ENCODE data around the gene NLRC5.
"Not testable (repeated sequence)": the region's sequence is repeated elsewhere in the genome, so short reads cannot be mapped to it uniquely, and the experiment has no call there.

The NLRC5 gene

DNA sequence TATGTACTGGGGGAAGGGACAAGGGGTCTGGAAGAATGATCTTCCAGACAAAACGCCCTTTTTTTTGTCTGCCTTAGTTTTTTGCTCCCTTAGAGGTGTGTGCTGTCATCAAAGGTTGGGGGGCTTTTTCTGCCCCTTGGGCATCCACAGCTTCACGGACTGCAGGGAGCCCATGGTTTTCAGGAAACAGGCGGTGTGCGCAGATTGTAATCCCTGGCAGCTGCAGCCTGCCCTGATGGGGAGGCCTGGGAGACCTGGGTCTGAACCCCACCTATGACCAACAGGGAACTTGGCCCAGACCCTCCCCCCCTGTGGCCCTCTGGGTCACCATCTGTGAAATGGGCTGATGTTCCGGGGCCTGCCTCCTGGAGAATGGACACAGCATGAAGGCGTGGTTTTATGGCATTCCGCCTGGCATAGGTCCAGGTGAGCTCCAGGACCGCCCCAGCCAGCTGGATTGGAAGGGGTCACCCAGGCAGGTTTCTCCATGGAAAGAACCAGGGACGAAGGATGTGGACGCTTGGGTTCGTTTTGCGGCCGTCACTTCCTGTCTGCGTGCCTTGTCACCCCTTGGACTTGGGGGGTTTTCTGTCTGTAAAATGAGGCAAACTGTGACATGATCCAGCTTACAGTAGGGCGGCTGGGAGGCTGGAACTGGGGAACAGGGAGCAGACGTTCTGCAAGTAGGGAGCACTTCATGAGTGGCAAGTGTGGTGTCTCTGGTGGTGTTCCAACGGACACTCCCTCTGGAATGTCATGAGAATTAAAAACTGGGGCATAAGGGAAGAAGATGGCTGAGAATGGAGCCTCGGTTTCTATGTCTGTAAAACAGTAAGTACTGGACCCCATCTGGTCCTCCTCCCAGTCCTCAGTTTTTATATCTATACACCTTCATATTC is 104.6 kb downstream of the NLRC5 start:
- H3K4me3 ChIP-seq (ENCODE audit: low read depth in 1 of 2, low read length in 2 of 2), result peak overlapping the region; percentile 41 to 69
- H3K9ac ChIP-seq (ENCODE audit: low read length), result no peak overlapping the region
- no peaks in the 10 kb centered on the region for H3K27me3 ChIP-seq (ENCODE audit: control insufficient read depth in 1 of 2, insufficient read depth in 2 of 2, low read length in 2 of 2)
- H3K9me3 ChIP-seq (ENCODE audit: low read length), result no peaks in the 10 kb centered on the region
- H3K27ac ChIP-seq (ENCODE audit: low read depth, low read length), result no peak overlapping the region
- H3K36me3 ChIP-seq (ENCODE audit: insufficient read depth, low read length), result no peaks in the 10 kb centered on the region
- H3K4me1 ChIP-seq (ENCODE audit: insufficient read depth, low read length), result peaks cover 25% of the 10 kb centered on the region

DNA sequence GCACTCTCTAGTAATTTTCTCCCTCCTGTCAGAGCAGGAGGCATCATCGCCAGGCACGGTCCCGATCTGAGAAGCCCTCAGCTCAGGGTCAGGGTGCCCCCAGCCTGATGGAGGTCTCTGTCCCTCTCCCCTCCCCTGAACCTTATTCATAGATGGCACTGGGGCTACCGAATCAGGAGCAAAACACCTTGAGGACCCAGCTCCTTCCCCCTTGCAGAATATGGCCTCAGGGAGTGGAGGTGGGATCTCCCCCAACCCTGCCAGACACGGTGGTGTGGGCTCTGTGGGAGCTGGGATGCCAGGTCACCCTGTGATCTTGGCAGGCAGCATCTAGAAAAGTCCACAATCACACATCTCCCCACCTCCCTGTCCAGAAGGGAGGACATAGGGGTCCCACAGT is 105.6 kb downstream of the NLRC5 start:
- Histone ChIP-seq H3K9ac (ENCODE audit: low read length) (no peak overlapping the region), H3K27ac (ENCODE audit: low read depth, low read length) (no peak overlapping the region), H3K4me1 (ENCODE audit: insufficient read depth, low read length) (peaks cover 25% of the 10 kb centered on the region), H3K36me3 (ENCODE audit: insufficient read depth, low read length) (no peaks in the 10 kb centered on the region), H3K4me3 (ENCODE audit: low read depth in 1 of 2, low read length in 2 of 2) (no peak overlapping the region), H3K27me3 (ENCODE audit: control insufficient read depth in 1 of 2, insufficient read depth in 2 of 2, low read length in 2 of 2) (no peaks in the 10 kb centered on the region), H3K9me3 (ENCODE audit: low read length) (no peaks in the 10 kb centered on the region)

DNA sequence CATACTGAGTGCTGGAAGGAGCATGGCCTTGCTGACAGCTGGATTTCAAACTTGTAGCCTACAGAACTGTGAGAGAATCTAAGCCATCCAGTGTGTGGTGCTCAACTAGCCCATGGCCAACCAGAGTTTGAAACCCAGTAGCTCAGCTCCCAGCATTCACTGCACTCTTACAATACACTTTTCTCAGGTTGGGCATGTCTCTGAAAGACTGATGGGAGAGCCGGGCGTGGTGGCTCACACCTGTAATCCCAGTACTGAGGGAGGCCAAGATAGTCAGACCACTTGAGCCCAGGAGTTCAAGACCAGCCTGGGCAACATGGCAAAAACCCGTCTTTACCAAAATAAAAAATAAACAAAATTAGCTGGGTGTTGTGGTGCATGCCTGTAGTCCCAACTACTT is 106.8 kb downstream of the NLRC5 start:
- Histone ChIP-seq H3K4me1 (ENCODE audit: insufficient read depth, low read length) (peaks cover 22% of the 10 kb centered on the region), H3K9ac (ENCODE audit: low read length) (no peak overlapping the region)

DNA sequence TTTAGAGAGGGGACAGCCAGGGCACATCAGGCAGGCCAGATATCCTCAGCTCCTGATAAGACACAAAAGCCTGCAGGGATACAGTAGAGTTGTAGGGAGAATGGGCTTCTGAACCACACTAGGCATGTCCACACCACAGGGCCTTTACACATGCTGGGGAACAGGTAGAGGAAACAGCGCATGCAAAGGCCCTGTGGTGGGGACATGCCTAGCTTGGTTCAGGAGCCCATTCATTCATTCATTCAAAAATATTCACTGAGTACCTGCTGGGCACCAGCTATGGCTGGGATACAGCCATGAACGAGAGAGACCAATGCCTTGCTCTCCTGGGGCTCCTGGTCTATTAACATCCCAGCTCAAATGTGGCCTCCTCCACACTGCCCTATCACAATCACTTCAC is 107.4 kb downstream of the NLRC5 start:
- Histone ChIP-seq H3K9me3 (ENCODE audit: low read length) (no peaks in the 10 kb centered on the region), H3K4me3 (ENCODE audit: low read depth in 1 of 2, low read length in 2 of 2) (no peak overlapping the region), H3K27me3 (ENCODE audit: control insufficient read depth in 1 of 2, insufficient read depth in 2 of 2, low read length in 2 of 2) (no peaks in the 10 kb centered on the region), H3K4me1 (ENCODE audit: insufficient read depth, low read length) (peaks cover 16% of the 10 kb centered on the region), H3K36me3 (ENCODE audit: insufficient read depth, low read length) (no peaks in the 10 kb centered on the region), H3K9ac (ENCODE audit: low read length) (no peak overlapping the region), H3K27ac (ENCODE audit: low read depth, low read length) (no peak overlapping the region)

More for the DNA sequence above, 106.8 kb downstream of the NLRC5 start:
- Histone ChIP-seq H3K27me3 (ENCODE audit: control insufficient read depth in 1 of 2, insufficient read depth in 2 of 2, low read length in 2 of 2) (no peaks in the 10 kb centered on the region), H3K27ac (ENCODE audit: low read depth, low read length) (no peak overlapping the region), H3K4me3 (ENCODE audit: low read depth in 1 of 2, low read length in 2 of 2) (no peak overlapping the region), H3K36me3 (ENCODE audit: insufficient read depth, low read length) (no peaks in the 10 kb centered on the region), H3K9me3 (ENCODE audit: low read length) (no peaks in the 10 kb centered on the region)

DNA sequence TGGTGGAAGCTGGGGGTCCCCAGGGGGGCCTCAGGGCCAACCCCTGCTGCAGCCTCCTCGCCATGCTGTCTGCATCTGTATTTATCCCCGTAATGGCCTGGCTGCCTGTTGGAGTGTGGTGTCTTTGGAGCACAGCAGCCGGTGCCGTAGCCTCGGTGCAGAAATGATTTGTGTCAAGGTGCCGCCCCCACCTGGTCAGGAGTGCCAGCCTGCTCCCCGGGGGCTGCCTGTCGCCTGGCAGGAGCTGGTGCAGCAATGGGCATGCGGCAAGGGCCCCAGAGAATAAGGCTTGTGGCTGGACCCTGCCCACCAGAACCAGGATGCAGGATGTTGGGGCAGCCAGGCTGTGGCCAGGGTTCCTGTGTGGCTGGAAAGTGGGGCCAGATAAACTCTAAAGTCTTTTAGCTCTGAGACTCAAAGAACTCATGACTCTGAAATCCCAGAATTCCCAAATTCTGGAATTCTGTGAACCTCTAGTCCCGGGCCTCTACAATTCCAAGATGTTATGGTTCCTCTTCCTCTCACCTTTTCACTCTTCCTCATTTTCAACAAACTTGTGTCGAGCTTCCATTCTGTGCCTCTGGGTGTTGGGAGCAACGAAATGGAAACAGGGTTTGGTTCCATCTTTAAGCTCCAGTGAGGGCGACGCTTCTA is 109.0 kb downstream of the NLRC5 start:
- Histone ChIP-seq H3K9ac (ENCODE audit: low read length) (no peak overlapping the region), H3K27me3 (ENCODE audit: control insufficient read depth in 1 of 2, insufficient read depth in 2 of 2, low read length in 2 of 2) (no peaks in the 10 kb centered on the region), H3K27ac (ENCODE audit: low read depth, low read length) (no peak overlapping the region), H3K9me3 (ENCODE audit: low read length) (no peaks in the 10 kb centered on the region), H3K36me3 (ENCODE audit: insufficient read depth, low read length) (no peaks in the 10 kb centered on the region), H3K4me3 (ENCODE audit: low read depth in 1 of 2, low read length in 2 of 2) (no peak overlapping the region), H3K4me1 (ENCODE audit: insufficient read depth, low read length) (peaks cover 12% of the 10 kb centered on the region)

DNA sequence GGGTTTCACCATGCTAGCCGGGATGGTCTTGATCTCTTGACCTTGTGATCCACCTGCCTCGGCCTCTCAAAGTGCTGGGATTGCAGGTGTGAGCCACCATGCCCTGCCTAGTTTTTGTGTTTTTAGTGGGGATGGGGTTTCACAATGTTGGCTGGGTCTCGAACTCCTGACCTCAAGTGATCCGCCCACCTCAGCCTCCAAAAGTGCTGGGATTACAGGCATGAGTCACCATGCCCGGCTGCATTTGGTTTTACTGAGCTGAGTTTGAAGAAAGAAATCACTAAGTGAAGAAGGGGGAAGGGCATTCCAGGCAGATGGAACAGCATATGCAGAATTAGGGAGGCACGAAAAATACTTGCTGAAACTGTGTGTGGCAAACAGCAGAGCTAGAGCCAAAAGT is 110.6 kb downstream of the NLRC5 start:
- H3K36me3 ChIP-seq (ENCODE audit: insufficient read depth, low read length); H3K9me3 ChIP-seq (ENCODE audit: low read length); H3K27ac ChIP-seq (ENCODE audit: low read depth, low read length); H3K27me3 ChIP-seq (ENCODE audit: control insufficient read depth in 1 of 2, insufficient read depth in 2 of 2, low read length in 2 of 2); H3K9ac ChIP-seq (ENCODE audit: low read length); H3K4me1 ChIP-seq (ENCODE audit: insufficient read depth, low read length); H3K4me3 ChIP-seq (ENCODE audit: low read depth in 1 of 2, low read length in 2 of 2): not testable (repeated sequence)

DNA sequence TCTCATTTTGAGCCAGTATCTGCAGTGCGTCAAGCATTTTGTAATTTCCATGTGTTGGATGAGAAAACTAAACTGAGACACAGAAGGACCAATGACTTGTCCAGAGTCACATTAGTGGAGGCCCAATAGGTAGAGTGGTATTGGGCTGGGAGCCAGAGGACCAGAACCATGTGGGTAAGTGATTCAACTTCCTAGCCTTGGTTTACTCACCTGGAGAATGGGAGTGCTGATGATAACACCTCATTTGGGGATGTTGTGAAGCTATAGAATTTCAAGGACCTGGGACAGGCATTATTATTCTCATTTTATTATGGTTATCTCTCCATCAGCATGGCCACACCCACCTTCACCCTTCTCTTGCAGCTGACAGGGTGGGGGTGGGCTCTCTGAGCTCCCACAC is 111.1 kb downstream of the NLRC5 start:
- Histone ChIP-seq H3K9ac (ENCODE audit: low read length) (no peak overlapping the region), H3K27me3 (ENCODE audit: control insufficient read depth in 1 of 2, insufficient read depth in 2 of 2, low read length in 2 of 2) (no peaks in the 10 kb centered on the region), H3K27ac (ENCODE audit: low read depth, low read length) (no peak overlapping the region), H3K9me3 (ENCODE audit: low read length) (no peaks in the 10 kb centered on the region), H3K36me3 (ENCODE audit: insufficient read depth, low read length) (no peaks in the 10 kb centered on the region), H3K4me1 (ENCODE audit: insufficient read depth, low read length) (no peaks in the 10 kb centered on the region), H3K4me3 (ENCODE audit: low read depth in 1 of 2, low read length in 2 of 2) (no peak overlapping the region)

DNA sequence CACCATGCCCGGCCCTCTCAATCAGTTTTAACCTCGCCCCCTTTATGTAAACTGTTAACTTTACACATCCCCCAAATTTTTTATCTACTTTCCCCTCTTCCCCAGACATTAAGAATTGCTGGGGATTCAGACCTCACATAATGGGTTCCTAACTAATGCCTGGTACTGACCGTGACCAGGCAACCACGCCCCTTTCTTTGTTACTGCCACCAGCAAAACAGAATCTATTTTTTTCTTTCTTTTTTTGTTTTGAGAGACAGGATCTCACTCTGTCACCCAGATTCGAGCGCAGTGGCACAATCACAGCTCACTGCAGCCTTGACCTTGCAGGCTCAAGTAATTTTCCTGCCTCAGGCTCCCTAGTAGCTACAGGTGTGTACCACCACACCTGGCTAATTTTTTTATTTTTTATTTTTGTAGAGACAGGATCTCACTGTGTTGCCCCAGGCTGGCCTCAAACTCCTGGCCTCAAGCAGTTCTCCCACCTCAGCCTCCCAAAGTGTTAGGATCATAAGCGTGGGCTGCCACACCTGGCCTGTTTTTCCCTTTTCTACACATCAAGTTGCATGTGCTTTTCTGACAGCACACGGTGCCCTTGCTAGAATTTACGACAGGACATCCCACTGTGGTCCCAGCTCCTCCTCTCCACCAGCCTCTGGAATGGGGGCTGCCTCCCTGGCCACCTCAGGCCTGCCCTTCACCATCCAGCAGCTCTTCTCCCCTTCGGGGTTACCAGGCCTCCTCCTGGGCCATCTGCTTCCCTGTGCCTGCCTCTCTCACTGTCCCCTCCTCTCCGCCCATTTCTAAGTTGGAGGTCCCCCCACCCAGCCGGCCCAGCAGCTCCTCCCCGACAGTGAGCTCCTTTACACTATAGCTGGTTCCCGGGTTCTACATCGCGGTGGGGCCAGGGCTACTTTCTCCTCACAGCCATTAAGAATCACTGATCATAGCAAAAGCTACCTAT is 113.8 kb downstream of the NLRC5 start:
- H3K36me3 ChIP-seq (ENCODE audit: insufficient read depth, low read length), result no peaks in the 10 kb centered on the region
- H3K9ac ChIP-seq (ENCODE audit: low read length), result no peak overlapping the region
- peaks cover 4% of the 10 kb centered on the region for H3K4me1 ChIP-seq (ENCODE audit: insufficient read depth, low read length)
- H3K4me3 ChIP-seq (ENCODE audit: low read depth in 1 of 2, low read length in 2 of 2), result no peak overlapping the region
- H3K27ac ChIP-seq (ENCODE audit: low read depth, low read length), result no peak overlapping the region
- no peaks in the 10 kb centered on the region for H3K27me3 ChIP-seq (ENCODE audit: control insufficient read depth in 1 of 2, insufficient read depth in 2 of 2, low read length in 2 of 2)
- no peaks in the 10 kb centered on the region for H3K9me3 ChIP-seq (ENCODE audit: low read length)

DNA sequence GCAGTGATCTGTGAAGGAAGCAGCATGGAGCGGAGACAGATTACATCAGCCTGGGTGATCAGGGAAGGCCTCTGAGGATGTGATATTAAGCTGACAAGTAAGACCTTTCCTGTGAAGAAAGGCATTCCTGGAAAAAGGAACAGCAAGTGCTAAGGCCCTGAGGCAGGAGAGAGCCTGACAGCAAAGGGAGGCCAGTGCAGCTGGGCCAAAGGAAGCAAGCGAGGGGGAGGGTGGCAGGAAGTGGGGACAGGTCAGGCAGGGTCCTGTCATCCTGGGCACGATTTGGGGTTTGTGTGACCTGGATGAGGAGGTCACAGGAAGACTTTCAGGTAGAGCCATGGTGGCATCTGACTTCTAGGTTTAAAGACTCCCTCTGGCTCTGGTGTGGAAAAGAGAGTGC is 115.3 kb downstream of the NLRC5 start:
- Histone ChIP-seq H3K36me3 (ENCODE audit: insufficient read depth, low read length) (no peaks in the 10 kb centered on the region), H3K9ac (ENCODE audit: low read length) (no peak overlapping the region), H3K9me3 (ENCODE audit: low read length) (no peaks in the 10 kb centered on the region), H3K4me3 (ENCODE audit: low read depth in 1 of 2, low read length in 2 of 2) (no peak overlapping the region), H3K27me3 (ENCODE audit: control insufficient read depth in 1 of 2, insufficient read depth in 2 of 2, low read length in 2 of 2) (no peaks in the 10 kb centered on the region), H3K27ac (ENCODE audit: low read depth, low read length) (no peak overlapping the region), H3K4me1 (ENCODE audit: insufficient read depth, low read length) (peaks cover 4% of the 10 kb centered on the region)

DNA sequence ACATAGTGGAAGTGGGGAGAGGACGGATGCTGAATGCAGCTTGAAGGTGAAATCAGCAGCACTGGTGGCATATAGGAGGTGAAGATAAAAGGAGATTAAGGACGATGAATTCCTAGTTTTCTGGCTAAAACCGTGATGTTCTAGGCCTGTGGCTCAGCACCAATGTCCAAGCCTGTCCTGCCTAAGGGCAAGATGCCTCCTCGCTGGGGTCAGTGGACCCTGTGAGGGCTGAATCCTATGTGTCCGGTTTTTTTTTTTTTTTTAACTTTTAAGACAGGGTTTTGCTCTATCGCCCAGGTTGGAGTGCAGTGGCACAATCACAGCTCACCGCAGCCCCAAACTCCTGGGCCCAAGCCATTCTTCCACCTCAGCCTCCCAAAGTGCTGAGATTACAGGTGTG is 115.8 kb downstream of the NLRC5 start:
- H3K36me3 ChIP-seq (ENCODE audit: insufficient read depth, low read length), result no peaks in the 10 kb centered on the region
- no peak overlapping the region for H3K27ac ChIP-seq (ENCODE audit: low read depth, low read length)
- peaks cover 4% of the 10 kb centered on the region for H3K4me1 ChIP-seq (ENCODE audit: insufficient read depth, low read length)
- no peaks in the 10 kb centered on the region for H3K27me3 ChIP-seq (ENCODE audit: control insufficient read depth in 1 of 2, insufficient read depth in 2 of 2, low read length in 2 of 2)
- H3K4me3 ChIP-seq (ENCODE audit: low read depth in 1 of 2, low read length in 2 of 2), result no peak overlapping the region
- no peaks in the 10 kb centered on the region for H3K9me3 ChIP-seq (ENCODE audit: low read length)
- no peak overlapping the region for H3K9ac ChIP-seq (ENCODE audit: low read length)

DNA sequence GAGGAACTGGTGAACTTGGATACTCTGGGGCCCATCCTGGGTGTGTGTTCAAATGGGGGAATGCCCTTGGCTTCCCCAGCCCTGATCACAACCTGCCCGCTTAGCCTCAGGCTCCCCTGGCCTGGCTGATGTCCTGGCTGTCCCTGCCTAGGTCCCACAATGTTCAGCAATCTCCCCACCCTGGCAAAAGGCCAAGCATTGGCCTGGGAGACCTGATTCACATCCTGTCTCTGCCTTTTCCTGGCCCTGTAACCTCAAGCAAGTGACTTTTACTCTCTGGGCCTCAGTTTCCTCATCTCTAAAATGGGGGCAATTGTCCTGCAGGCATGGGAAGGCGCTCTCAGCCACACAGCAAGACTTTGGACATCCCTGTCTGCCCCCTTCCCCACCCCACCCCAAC is 117.4 kb downstream of the NLRC5 start:
- Histone ChIP-seq H3K9ac (ENCODE audit: low read length) (no peak overlapping the region), H3K4me3 (ENCODE audit: low read depth in 1 of 2, low read length in 2 of 2) (no peak overlapping the region), H3K9me3 (ENCODE audit: low read length) (no peaks in the 10 kb centered on the region), H3K36me3 (ENCODE audit: insufficient read depth, low read length) (no peaks in the 10 kb centered on the region), H3K27me3 (ENCODE audit: control insufficient read depth in 1 of 2, insufficient read depth in 2 of 2, low read length in 2 of 2) (no peaks in the 10 kb centered on the region), H3K27ac (ENCODE audit: low read depth, low read length) (no peak overlapping the region), H3K4me1 (ENCODE audit: insufficient read depth, low read length) (peaks cover 4% of the 10 kb centered on the region)

All from muscle layer of colon (tissue), 2 donors.